NCI-H526 (cell line): ENCODE data around the gene PLXNA1.

ENCODE experiments used
- DNase-seq, 2 experiments: peaks; one replicate each; lab custom pipeline; 2025; lab: John Stamatoyannopoulos, UW

The PLXNA1 gene

DNA sequence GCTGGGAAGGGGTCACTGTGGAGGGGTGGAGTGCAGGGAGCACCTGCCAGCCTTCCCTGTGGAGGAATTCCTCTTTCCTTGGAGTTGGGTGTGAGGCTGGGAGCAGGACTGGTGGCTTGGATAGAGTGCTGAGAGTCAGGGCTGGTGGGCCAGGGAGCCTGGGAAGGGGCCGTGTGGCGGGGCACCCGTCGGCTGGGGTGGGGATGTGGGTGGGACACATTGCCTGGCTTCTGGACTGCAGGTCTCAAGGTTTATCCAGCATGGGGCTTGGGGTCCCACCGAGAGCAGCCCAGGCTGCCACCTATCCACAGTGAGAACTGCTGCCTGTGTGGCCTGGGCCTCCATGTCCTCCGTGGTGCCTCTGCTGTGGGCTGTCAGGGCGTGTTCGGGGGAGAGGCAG is 4.7 kb downstream of the PLXNA1 start:
- DNase-seq, result no peak

DNA sequence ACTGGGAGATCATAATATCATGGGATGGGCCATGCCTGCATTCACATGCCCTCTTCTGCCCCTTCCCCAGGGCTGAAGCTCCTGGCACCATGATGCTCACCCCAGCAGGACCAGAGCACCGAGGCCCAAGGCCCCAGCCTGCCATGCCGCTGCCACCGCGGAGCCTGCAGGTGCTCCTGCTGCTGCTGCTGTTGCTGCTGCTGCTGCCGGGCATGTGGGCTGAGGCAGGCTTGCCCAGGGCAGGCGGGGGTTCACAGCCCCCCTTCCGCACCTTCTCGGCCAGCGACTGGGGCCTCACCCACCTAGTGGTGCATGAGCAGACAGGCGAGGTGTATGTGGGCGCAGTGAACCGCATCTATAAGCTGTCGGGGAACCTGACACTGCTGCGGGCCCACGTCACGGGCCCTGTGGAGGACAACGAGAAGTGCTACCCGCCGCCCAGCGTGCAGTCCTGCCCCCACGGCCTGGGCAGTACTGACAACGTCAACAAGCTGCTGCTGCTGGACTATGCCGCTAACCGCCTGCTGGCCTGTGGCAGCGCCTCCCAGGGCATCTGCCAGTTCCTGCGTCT is 5.6 kb downstream of the PLXNA1 start:
- DNase-seq, result no peak

DNA sequence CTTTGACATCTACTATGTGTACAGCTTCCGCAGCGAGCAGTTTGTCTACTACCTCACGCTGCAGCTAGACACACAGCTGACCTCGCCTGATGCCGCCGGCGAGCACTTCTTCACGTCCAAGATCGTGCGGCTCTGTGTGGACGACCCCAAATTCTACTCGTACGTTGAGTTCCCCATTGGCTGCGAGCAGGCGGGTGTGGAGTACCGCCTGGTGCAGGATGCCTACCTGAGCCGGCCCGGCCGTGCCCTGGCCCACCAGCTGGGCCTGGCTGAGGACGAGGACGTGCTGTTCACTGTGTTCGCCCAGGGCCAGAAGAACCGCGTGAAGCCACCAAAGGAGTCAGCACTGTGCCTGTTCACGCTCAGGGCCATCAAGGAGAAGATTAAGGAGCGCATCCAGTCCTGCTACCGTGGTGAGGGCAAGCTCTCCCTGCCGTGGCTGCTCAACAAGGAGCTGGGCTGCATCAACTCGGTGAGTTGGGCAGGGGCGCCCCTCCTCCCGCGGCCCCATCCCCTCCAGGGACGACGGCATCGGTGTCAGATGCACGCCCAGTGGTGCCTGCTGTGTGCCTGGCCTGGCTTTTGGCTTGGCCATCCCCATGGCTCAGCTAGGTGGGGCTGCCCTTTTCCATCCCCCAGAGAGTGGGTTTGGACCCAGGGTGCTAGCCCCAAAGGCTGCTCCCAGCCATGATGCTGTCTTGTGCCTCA is 6.6 kb downstream of the PLXNA1 start:
- no peak for DNase-seq

DNA sequence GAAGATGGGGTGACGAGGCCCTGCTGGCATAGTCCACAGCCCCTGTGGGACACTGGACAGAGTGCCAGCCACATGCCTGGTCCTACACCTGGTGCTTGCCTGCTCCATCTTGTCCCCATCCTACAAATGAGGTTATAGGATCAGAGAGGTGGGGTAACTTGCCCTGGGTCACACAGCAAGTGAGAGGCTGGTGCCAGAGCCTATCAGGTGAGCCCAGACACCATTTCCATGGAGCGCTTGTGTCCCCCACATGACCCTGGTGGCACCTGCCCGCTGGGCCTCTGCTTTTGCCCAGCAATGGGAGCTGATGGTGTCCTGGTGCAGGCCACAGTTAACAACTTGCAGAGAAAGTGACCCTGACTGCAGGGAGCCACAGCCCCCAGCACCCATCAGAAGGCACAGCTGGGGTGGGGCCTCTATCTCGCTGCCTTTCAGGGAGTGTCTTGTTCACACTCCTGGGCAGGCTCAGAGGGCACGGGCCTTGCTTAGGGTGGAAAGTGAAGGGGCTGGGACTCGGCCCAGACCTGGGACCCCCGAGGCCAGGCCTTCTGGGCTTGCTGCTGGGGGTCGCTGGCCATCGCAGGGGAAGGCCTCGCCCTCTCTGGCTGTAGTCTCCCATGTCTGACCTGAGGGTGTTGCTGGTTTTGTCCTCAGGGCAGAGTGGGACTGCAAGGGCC is 7.2 kb downstream of the PLXNA1 start:
- no peak for DNase-seq

DNA sequence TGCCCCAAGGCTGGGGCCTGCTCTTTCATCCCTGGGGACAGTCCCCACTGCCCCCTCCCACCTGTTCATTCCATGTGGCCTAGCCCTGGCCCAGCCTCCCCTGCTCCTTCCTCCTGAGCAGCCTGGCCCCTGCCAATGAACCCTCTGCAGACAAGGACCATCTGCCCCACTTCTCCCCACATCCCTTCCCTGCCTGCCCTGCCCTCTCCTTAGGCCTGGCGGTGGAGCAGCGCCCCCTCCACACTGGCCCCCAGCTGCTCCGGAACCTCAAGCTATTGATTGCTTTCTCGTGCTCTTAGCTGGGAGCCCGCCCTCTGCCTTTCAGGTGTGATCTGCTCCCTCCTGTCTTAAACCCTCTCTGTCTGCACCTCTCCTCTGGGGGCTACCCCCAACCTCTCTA is 8.0 kb downstream of the PLXNA1 start:
- no peak for DNase-seq

DNA sequence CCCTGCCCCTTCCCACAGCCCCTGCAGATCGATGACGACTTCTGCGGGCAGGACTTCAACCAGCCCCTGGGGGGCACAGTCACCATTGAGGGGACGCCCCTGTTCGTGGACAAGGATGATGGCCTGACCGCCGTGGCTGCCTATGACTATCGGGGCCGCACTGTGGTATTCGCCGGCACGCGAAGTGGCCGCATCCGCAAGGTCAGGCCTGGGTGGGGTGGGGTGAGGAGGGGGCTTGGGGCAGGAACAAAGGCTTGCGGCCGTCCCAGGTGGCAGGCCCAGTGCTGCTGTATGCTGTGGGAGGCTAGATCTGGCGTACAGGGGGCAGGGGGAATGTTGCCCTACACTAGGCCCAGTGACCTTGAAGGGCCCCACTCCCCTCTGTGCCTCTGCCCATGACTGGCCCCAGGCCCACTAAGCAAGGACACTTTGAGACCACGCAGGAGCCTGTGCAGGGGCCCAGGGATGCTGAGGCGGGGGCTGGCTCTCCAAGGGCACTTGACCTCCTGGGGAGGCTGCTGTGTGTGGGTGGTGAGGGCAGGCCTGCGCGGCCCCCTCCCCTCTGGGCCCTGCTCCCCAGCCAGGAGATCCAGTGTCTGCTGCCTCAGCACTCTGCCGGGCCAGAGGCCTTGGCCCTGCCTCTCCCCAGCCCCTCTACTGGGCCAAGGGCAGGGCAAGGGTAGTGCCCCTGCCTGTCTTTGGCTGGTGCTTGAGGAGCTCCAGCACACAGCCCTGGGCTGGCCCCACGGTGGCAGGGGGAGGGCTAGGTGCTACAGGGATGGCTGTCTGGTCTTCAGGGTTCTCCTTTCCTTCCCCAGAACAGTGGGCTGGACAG is 8.7 kb downstream of the PLXNA1 start:
- no peak for DNase-seq

DNA sequence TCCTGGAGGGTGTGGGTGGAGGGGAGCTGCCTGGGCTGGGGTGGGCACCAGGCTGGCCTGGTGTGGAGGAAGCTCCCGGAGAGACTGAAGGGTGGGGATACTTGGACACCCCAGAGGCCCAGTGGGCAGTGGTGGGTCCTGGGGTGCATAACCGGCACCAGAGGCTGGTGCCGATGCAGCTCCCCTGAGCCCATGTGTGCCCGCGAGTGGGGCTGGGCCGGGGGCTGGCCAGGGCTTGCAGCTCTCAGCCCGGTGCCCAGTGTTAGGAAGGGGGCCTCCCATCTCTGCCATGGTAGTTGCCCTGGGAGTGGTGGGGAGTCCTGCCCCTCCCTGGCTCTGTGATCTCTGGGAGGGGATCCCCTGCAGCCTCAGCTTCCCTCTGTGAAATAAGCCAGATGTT is 9.3 kb downstream of the PLXNA1 start:
- no peak for DNase-seq

DNA sequence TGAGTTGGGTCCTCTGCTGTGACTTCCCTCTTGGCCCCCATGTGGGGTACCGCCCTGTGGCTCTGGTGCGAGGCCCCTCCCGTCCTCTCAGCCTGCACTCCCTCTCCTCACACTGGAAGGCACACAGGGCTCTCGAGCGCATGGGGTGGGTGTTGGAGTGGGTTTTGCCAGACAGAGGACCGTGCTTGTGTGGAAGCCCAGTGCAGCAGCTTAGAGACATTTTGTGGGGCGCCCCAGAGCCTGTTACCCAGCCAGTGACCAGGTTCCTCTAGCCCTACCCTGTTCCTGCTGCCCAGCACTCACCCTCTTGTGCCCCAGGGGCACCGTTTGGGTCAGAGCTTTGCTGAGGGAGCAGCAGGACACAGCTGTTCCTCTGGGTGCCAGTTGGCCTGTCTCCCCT is 9.9 kb downstream of the PLXNA1 start:
- DNase-seq, result no peak

DNA sequence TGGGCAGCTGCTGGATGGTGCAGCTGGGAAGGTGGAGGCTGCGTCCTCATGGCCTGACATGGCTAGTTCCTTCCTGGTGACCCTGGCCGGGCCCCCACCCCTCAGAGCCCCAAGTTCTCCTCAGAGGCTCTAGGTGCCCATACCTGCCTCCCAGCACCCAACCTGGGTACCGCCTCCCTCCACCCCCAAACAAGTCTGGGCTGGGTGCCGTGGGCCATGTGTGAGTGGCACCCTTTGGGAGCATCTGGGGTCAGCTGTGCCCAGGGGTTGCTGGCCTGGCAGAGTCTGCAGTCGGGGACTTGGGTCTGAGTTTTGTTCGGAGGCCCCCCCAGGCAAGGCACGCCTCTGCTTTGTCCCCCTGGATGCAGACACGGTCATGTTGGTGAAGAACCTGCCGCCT is 10.5 kb downstream of the PLXNA1 start:
- DNase-seq, result no peak

DNA sequence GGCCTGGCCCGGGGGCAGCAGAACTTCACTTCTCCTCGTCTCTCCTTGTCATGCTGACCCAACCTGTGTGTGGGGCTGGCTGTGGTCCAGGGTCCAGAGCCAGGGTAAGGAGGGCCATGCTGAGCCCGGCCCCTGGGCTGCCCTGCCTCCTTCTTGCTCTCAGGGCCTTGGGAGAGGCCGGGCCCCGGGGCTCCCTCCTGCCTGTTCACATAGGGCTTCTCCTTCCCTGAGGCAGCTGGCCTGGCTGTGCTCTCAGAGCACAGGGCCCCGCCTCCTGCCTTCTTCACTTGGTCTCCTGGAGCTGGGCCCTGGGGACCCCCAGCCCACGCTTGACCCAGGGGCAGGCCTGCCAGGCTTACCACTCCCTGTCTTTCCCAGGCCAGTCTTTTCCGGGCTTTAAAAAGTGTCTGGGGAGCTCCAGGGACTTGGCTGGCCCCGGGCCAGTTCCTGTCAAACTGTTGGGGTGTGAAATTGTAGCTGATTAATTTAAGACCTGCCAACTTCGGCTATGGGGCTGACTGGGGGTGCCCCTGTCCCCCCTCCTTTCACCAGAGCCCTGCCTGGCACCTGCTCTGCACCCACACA is 11.8 kb downstream of the PLXNA1 start:
- DNase-seq, result no peak

DNA sequence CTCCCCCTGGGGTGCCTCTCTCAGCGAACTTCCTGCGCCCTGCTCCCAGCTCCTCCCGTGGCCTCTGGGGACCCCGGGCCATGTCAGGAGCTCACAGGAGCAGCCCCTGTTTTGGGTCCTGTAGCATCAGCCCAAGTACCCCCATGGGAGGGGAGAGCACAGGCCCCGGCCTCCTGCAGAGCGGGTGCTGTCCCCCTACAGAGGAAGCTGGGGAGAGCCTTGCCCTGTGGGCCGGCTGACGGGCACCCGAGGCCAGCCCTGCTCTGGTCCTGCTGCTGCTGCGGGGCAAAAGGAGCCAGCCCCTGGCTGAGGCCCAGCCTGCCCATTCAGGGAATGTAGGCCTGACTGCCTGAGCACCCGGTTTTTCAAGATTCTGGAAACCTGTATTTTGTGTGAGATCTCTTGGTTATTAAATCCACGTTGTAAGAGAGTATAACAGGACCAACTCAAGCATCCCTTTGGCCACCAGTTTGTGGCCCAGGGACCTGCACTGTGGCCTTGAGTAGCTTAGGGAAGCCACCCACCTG is 12.4 kb downstream of the PLXNA1 start:
- DNase-seq, result no peak

DNA sequence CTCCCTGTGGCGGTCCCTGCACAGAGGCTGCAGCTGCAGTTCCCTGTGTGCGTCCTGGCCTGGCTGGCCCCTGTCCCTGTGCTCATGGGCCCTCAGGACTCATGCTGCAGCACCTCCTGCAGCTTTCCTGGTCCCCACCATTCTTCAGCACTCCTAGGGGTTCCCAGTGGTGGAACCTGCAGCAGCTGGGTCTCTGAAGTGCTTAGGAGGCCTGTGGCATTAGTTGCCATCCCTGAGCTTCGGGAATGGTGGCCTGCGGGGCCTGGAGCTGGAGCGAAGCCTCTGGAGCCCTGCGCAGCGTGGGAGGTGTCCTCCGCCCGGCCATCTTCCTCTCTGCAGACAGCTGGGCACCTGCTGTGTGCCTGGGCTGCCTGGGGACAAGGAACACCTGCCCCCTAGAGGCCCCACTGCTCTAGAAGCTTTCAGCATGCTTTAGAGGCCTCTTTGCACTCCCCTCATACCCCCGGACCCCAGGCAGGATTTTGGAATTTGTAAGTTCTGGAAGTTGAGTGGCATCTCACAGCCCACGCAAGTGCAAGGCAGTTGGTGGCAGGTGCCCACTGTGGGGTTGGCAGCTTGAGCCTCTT is 13.1 kb downstream of the PLXNA1 start:
- DNase-seq, result no peak

DNA sequence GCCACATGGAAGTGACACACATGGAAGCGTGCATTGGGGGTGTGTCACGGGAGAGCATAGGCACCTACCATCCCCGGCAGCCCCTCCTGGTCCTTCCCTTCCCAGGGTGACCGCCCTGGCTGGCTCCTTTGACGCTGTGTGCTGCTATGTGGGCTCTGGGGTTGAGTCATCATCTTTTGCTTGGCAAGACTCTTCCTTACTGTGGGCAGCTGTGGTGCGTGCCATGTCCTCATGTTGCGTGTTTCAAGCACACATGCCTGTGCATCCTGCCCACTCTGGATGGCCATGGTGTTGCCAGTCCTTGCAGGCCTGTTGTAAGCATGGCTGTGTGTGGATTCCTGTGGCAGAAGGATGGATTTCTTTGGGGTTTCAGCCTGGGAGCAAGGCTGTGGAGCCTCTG is 14.0 kb downstream of the PLXNA1 start:
- no peak for DNase-seq

DNA sequence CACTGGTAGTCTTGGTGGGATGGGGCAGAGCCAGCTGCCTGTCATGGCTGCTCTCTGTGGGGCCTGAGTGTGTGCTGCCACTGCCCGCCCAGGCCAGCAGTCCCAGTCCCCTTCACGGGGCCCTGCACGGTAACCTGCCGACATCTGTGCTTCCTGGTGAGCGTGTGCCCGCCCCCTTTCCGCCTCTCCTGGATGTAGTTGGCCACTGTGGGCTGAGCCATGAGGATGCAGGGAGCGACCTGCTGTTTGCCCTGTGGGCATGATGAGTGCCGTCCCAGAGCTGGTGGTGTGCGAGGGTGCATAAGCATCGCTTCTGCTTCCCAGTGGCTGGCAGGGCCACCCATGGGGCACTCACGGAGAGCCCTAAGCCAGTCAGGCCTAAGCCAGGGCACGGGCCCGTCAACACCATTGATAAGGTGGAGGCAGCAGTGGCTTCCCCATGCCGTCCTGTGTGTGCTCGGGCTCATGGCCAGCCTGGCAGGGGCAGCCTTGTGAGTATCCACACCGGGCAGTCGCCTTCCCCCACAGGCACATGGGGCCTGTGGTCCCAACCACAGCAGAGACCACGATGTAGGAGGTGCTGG is 14.6 kb downstream of the PLXNA1 start:
- DNase-seq, result no peak

DNA sequence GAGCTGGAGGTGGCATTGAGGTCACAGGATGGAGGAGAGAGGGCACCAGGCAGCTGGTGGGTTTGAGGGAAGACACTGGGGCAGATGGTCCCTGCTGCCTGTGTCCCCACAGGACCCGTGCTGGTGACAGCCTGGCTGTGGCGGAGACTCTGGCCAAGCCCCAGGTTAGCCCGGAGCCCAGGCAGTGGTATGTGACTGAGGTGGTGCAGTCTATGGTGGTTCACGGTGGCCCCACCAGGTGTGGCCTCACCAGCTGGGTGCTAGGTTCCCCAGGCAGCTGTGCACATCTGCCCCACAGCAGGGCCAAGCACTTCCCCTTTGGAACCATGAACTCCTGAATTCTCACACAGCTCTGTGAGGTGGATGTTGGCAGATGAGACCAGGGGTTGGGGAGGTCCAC is 15.4 kb downstream of the PLXNA1 start:
- DNase-seq, result no peak

DNA sequence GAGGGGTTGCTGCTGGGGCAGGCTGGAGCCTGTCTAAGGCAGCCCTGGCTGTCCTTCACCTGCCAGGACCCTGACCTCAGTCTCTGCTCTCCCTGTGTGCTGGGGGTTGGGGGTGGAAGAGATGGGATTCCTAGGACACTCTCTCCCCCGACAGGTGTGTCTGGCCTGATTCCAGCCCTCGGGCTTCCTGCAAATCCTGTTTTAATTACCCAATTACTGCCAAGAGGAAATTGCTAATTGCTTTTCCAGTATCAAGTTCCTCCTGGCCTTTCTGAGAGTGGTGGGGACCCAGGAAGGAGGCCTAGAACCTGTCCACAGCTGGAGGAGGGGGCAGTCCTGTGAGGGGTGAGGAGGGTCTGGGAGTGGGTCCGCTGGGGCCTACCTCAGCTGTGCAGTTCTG is 15.8 kb downstream of the PLXNA1 start:
- DNase-seq, result no peak

DNA sequence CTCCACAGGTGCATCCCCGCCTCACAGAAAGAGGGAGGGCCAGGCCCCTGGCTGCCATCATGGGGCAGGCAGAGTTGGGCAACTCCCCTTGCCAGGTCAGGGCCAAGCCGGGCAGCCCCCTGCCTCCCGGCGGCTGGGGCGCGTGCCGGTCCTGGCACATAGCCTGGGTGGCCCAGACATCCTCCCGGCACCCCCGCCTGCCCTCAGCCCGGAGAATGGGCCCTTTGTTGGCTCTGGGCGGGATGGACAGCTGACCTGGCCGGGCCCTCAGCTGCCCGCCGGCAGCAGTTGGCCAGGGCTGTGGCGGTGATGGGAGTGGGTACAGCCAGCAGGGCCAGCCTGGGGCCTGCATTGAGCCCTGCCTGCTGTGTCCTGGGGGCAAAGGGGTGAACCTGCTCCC is 16.5 kb downstream of the PLXNA1 start:
- DNase-seq, result no peak

DNA sequence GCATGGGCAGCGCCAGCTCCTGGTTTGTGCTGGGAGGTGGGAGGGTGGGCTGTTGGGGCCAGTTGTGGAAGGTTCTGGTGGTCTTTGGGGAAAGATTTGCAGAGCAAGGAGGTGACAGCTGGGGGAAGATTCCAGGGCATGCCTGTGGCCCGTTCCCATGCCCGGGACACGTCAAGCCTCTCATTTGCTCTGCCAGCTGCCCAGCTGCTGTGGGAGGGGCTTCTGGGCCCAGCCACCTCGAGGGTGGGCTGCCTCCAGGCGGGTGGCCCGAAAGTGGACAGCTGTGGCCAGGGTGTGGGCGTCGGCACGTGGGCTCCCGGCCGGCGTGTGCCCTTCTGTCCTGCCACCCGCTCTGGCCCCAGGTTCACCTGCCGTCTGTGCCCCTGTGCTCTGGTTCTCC is 17.2 kb downstream of the PLXNA1 start:
- no peak for DNase-seq

DNA sequence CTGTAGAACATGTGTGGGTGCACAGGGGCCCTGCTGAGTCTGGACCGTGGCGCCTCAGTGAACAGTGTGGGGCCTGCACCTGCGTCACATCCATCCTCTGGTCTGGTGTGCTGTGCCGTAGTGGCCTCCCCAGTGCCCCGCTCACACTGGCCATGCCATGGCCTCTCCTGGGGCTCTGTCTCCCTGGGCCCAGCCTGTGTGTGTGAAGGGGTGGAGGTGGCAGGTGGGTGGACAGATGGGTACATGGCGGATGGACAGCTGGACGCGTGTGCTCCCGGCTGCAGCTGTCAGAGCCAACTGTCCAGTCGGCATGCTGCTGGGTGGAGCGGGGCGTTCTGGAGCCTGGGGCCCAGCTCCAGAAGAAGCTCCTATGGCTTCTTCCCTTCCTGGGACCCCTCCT is 17.8 kb downstream of the PLXNA1 start:
- no peak for DNase-seq

DNA sequence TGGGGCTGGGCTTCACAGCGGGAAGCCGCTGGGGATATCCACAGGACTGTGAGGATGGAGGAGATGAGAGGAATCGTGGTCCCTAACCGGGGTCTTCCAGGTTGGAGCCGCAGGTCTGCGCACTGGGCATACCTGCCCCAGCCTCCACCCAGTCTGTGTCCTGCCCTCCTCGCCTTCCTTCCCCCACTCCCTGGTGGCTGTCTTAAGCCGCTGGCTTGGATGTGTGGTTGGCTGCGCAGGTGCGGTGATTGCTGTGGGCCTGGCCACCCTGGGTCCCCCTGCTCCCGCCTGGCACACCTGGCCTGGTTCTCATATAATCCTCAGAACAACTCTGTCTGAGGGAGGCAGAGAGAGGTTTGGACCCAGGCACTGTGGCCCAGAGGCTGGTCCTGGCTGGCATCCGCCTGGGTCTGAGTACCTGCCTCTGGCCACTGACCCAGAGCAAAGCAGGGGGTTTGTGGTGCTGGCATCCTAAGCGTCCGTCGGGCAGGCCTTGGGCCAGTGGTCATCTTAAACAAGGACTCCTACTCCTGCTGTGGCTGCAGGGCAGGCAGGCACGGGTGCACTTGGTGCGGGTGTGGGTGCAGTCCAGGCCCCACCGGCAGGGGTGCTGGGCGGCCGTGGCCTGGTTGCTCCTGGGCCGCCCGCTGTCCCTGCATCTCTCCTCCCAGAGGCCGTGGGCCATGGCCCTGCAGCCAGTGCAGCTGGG is 18.7 kb downstream of the PLXNA1 start:
- no peak for DNase-seq
